ENCODE data around the gene CREB5.

DNA sequence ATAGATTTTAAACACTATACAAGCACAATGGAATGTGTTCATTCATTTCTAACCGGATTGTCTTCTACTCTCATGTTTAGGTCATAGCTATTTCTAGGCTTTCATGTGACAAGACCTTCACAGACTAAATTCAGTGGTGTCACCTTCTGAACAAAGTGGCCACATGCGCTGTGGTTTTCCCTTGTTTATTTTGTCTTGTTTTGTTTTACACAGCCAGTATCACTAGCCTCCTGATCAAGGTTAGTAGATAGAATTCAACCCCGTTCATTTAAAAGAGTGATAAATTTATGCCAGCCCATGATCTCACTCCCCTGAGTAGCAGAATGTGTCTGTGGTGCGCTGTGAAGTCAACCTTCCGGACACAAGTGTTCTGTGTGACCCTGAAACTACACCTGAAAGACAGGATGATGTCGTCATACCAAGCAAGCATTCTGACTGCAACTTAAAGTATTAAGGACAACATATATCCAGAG, 209.1 kb downstream of the CREB5 start:
- TF ChIP-seq, protein P1, sequence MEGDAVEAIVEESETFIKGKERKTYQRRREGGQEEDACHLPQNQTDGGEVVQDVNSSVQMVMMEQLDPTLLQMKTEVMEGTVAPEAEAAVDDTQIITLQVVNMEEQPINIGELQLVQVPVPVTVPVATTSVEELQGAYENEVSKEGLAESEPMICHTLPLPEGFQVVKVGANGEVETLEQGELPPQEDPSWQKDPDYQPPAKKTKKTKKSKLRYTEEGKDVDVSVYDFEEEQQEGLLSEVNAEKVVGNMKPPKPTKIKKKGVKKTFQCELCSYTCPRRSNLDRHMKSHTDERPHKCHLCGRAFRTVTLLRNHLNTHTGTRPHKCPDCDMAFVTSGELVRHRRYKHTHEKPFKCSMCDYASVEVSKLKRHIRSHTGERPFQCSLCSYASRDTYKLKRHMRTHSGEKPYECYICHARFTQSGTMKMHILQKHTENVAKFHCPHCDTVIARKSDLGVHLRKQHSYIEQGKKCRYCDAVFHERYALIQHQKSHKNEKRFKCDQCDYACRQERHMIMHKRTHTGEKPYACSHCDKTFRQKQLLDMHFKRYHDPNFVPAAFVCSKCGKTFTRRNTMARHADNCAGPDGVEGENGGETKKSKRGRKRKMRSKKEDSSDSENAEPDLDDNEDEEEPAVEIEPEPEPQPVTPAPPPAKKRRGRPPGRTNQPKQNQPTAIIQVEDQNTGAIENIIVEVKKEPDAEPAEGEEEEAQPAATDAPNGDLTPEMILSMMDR (IDR thresholded peaks at IDR 0.05), result no peak
- TF ChIP-seq POLR2A (IDR thresholded peaks at IDR 0.05), result no peak
